Measurements from ENCODE around the gene TMEM220. TPM values are rescaled to one million over a fixed set of nuclear protein-coding genes. Genes with fewer than 3 reads are reported as not detected.

The TMEM220 gene
- total and polyA plus RNA-seq, 9 of the 15 experiments (the other 6 are each of a cell fraction or from before 2014, with no cell fraction given), result not detected

DNA sequence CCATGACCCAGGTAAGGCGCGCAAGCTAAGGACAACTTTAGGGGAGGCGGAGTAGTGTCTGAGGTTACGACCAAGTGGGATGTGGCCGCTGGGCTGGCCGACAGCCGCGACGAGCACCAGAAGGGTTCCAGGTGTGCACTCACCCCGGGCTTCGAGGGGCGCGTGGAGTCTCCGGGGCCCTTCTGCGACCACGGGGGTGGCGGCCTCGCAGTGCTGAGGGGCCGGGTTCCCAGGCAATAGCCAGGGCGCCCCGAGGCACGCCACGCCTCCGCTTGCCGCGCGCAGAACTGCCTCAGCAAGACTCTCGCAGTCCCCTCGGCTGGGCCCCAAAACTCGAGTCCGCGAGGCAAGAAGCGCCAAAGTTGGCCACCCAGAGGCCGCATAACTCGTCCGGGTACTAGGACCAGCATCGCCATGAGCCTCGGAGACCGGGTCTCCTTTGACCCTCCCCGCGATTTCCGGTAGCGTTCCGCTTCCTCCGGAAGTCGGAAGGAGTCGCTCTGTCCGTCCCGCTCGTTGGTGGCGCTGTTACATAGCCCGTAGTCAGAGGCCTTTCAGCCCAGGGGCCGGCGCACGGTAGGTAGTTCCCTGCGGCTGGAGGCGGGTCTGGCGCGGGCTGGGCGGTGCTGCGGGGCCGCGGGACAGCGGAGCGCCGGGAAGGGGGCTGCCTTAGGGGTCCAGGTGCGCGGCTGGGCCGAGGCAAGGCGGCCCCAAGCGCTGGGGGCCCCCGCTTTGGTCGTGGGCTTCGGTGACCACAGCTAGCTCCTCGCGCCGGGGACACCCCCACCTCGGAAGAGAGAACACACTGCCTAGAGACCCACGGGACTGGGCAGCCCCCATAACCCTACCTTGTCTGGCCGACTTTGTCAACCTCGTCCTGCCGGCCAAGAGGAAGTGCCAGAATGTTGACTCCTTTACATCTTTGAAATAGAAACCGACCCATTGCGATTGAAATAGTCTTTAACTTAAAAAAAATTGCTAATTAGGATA, 32.4 kb downstream of the TMEM220 start, which contains the start of the genes ADPRM and SCO1 (continued):
- TF ChIP-seq, protein P1, sequence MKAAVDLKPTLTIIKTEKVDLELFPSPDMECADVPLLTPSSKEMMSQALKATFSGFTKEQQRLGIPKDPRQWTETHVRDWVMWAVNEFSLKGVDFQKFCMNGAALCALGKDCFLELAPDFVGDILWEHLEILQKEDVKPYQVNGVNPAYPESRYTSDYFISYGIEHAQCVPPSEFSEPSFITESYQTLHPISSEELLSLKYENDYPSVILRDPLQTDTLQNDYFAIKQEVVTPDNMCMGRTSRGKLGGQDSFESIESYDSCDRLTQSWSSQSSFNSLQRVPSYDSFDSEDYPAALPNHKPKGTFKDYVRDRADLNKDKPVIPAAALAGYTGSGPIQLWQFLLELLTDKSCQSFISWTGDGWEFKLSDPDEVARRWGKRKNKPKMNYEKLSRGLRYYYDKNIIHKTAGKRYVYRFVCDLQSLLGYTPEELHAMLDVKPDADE (conservative IDR thresholded peaks at IDR 0.05; ENCODE audit: control insufficient read depth, low read depth, low read length), result peak; percentile 40; the same call in 1 of the 2 replicates
- TF ChIP-seq TAF7 (tag; IDR thresholded peaks at IDR 0.05), result 0 out of 2 replicates have a peak, but pooled peaks have one; percentile 19
- TF ChIP-seq MTA3 (IDR thresholded peaks at IDR 0.05; ENCODE audit: borderline replicate concordance), result peak; percentile 52; the same call in 1 of the 2 replicates
- no peak for TF ChIP-seq BRCA1 (IDR thresholded peaks at IDR 0.05)
- TF ChIP-seq BRCA1 (CRISPR knock-in tag; IDR thresholded peaks at IDR 0.05), result no peak
- TF ChIP-seq, protein P2, sequence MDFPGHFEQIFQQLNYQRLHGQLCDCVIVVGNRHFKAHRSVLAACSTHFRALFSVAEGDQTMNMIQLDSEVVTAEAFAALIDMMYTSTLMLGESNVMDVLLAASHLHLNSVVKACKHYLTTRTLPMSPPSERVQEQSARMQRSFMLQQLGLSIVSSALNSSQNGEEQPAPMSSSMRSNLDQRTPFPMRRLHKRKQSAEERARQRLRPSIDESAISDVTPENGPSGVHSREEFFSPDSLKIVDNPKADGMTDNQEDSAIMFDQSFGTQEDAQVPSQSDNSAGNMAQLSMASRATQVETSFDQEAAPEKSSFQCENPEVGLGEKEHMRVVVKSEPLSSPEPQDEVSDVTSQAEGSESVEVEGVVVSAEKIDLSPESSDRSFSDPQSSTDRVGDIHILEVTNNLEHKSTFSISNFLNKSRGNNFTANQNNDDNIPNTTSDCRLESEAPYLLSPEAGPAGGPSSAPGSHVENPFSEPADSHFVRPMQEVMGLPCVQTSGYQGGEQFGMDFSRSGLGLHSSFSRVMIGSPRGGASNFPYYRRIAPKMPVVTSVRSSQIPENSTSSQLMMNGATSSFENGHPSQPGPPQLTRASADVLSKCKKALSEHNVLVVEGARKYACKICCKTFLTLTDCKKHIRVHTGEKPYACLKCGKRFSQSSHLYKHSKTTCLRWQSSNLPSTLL (IDR thresholded peaks at IDR 0.05), result no peak
- no peak for TF ChIP-seq ZZZ3 (IDR thresholded peaks at IDR 0.05)
- TF ChIP-seq TARDBP (IDR thresholded peaks at IDR 0.05), result no peak
- TF ChIP-seq, protein P3, sequence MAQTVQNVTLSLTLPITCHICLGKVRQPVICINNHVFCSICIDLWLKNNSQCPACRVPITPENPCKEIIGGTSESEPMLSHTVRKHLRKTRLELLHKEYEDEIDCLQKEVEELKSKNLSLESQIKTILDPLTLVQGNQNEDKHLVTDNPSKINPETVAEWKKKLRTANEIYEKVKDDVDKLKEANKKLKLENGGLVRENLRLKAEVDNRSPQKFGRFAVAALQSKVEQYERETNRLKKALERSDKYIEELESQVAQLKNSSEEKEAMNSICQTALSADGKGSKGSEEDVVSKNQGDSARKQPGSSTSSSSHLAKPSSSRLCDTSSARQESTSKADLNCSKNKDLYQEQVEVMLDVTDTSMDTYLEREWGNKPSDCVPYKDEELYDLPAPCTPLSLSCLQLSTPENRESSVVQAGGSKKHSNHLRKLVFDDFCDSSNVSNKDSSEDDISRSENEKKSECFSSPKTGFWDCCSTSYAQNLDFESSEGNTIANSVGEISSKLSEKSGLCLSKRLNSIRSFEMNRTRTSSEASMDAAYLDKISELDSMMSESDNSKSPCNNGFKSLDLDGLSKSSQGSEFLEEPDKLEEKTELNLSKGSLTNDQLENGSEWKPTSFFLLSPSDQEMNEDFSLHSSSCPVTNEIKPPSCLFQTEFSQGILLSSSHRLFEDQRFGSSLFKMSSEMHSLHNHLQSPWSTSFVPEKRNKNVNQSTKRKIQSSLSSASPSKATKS (CRISPR knock-in tag; IDR thresholded peaks at IDR 0.05), result no peak
- TF ChIP-seq KAT7 (CRISPR knock-in tag; IDR thresholded peaks at IDR 0.05; ENCODE audit: borderline replicate concordance), result no peak
- TF ChIP-seq, protein P4, sequence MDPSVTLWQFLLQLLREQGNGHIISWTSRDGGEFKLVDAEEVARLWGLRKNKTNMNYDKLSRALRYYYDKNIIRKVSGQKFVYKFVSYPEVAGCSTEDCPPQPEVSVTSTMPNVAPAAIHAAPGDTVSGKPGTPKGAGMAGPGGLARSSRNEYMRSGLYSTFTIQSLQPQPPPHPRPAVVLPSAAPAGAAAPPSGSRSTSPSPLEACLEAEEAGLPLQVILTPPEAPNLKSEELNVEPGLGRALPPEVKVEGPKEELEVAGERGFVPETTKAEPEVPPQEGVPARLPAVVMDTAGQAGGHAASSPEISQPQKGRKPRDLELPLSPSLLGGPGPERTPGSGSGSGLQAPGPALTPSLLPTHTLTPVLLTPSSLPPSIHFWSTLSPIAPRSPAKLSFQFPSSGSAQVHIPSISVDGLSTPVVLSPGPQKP (CRISPR knock-in tag; IDR thresholded peaks at IDR 0.05), result no peak
- TF ChIP-seq ZNF57 (CRISPR knock-in tag; IDR thresholded peaks at IDR 0.05), result no peak
- peak in 1 of 2 experiments; percentile 69; a peak in 2 of 4 replicates for TF ChIP-seq HDAC1 (IDR thresholded peaks at IDR 0.05)
- TF ChIP-seq RBM25 (IDR thresholded peaks at IDR 0.05; ENCODE audit: low read depth, low read length, severe bottlenecking), result no peak
- TF ChIP-seq, protein P5, sequence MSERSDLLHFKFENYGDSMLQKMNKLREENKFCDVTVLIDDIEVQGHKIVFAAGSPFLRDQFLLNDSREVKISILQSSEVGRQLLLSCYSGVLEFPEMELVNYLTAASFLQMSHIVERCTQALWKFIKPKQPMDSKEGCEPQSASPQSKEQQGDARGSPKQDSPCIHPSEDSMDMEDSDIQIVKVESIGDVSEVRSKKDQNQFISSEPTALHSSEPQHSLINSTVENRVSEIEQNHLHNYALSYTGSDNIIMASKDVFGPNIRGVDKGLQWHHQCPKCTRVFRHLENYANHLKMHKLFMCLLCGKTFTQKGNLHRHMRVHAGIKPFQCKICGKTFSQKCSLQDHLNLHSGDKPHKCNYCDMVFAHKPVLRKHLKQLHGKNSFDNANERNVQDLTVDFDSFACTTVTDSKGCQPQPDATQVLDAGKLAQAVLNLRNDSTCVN (CRISPR knock-in tag; IDR thresholded peaks at IDR 0.05), result no peak
- no peak for TF ChIP-seq PTRF (tag; IDR thresholded peaks at IDR 0.05)
- TF ChIP-seq, protein P6, sequence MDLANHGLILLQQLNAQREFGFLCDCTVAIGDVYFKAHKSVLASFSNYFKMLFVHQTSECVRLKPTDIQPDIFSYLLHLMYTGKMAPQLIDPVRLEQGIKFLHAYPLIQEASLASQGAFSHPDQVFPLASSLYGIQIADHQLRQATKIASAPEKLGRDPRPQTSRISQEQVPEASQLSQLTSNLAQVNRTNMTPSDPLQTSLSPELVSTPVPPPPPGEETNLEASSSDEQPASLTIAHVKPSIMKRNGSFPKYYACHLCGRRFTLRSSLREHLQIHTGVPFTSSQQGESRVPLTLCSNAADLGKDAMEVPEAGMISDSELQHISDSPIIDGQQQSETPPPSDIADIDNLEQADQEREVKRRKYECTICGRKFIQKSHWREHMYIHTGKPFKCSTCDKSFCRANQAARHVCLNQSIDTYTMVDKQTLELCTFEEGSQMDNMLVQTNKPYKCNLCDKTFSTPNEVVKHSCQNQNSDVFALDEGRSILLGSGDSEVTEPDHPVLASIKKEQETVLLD (IDR thresholded peaks at IDR 0.05), result no peak
- TF ChIP-seq POLR2A (conservative IDR thresholded peaks at IDR 0.05), result peak; percentile 90
- no peak for TF ChIP-seq MCM5 (IDR thresholded peaks at IDR 0.05; ENCODE audit: low read depth)

Data from K562 (cell line).